M059J (cell line): ENCODE measurements around the gene KLF13. TPM values are rescaled to one million over a fixed set of nuclear protein-coding genes. Genes with fewer than 3 reads are reported as not detected.
A peak's percentile ranks its signal among the peaks of the same experiment; 100 is the strongest.

Experiments
- DNase-seq: peaks from one replicate; pipeline ENCODE4 v3.0.0-alpha.2; 2012; ENCODE audit warnings: low read depth
- total RNA-seq: library from RNA; depleted of rRNA; stranded (reverse); fragments of >200 nt; shearing (Covaris generic); gene quantifications from 2 replicates; pipeline ENCODE4 v1.2.3, GENCODE V29; 2014

KLF13 gene
- total RNA-seq, 1 experiment from 2014 or later = 16.8 TPM

DNA sequence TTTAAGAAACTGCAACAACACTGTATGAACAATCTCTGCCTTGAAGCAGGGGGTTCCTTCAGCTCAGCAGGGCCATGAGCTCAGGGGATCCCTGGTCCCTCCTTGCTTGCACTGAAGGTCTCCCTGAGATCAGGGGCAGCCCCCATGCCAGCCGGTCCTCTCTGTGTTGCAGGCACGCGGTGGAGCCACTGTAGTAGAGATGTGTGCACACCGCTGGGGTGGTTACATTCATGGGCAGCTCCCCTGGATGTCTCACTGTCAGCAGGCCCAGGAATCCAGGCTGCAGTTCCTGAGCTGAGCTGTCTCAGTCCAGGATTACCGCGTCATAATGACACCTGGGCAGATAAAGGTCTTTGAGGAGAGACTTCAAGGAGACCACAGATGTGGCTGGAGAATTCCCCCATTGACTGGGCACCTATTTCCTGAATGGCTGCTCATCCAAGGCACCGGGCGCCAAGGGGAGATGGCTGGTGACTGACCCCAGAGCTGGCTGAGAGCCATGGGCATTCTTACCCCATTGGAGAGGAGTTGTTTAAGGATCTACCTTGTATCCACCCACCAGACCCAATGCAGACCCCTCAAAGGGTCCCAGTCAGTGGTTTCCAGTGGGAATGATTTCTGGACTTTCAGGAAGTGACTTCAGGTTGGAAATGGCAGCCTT lies 10.4 kb upstream of the KLF13 start:
- no peak for DNase-seq

DNA sequence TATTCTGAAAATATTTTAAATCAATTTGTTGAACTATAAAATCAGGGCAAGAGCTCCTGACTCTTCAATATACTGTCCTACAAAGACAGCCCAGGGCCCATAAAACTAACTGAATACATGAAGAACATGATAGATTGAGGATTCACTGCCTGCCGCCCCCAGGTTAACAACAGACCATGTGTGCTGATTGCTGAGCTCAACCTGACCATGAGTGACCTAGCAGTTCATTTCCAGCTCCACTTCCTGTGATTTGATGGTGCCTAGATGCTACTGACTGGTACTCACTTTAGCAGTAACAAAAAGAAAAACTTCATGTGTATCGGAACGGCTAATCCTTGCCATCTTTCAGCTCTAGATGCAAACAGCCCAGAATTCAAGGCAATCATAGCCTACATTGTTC lies 9.6 kb upstream of the KLF13 start:
- no peak for DNase-seq

- no peak for DNase-seq
Observed at GRCh38 chr15:31317421-31318327, 9.0 kb upstream of the KLF13 start.

GRCh38 chr15:31318429-31318828 lies 8.2 kb upstream of the KLF13 start:
- no peak for DNase-seq

GRCh38 chr15:31320022-31320421 lies 6.6 kb upstream of the KLF13 start:
- DNase-seq = no peak

- no peak for DNase-seq
Observed at GRCh38 chr15:31321418-31321817, 5.2 kb upstream of the KLF13 start.

- DNase-seq = no peak
Observed at GRCh38 chr15:31322504-31322903, 4.1 kb upstream of the KLF13 start.

DNA sequence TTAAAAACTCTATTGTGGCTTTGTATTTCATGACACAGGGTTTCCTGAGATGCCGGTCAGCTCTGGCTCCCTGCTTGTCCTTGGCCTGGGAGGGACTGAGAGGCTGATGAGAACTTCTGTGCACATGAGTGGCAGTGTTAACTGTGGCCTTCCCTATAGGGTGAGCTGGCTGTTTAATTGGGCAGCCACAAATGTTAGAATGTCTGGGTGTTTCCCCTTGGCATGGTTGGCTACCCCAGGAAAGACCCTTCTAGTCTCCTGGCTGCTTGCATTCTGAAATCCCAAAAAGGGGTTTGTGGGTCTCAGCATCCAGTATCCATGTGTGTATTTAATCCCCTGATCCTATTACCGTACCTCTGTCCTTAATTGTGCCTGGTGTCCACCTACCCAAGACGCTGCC lies 3.0 kb upstream of the KLF13 start:
- no peak for DNase-seq

GRCh38 chr15:31324186-31324585 lies 2.4 kb upstream of the KLF13 start:
- DNase-seq = no peak

- DNase-seq = no peak
Observed at GRCh38 chr15:31324806-31325594, 1.6 kb upstream of the KLF13 start.

DNA sequence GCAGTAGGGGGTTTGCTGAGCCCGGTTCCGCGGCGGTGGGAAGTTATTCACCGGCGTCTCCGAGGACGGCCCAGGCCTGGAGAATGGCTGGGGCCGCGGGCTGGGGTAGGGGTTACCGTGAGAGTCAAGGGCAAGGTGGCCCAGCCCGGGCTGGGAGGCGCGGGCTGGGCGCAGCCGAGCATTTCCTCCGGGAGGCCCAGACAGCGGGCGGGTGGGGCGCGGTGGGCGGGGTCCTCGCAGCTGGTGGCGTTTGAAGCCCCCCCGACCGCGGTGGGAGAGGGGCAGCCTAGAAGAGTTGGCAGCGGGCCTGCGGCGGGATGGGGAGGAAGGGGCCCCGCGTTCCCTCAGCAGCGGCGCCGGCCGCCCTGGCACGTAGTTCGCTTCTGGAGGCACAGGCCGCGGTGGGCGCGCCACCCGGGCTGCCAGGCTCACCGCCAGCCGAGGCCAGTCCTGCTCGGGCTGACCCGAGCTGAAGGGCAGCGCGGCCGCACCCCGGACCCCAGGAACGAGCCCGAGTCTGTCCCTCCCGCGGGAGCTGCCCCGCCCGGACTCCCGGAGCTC lies 960 bp upstream of the KLF13 start:
- DNase-seq = peak; percentile 17

GRCh38 chr15:31326875-31327668 lies 437 bp downstream of the KLF13 start:
- peak; percentile 53 for DNase-seq

DNA sequence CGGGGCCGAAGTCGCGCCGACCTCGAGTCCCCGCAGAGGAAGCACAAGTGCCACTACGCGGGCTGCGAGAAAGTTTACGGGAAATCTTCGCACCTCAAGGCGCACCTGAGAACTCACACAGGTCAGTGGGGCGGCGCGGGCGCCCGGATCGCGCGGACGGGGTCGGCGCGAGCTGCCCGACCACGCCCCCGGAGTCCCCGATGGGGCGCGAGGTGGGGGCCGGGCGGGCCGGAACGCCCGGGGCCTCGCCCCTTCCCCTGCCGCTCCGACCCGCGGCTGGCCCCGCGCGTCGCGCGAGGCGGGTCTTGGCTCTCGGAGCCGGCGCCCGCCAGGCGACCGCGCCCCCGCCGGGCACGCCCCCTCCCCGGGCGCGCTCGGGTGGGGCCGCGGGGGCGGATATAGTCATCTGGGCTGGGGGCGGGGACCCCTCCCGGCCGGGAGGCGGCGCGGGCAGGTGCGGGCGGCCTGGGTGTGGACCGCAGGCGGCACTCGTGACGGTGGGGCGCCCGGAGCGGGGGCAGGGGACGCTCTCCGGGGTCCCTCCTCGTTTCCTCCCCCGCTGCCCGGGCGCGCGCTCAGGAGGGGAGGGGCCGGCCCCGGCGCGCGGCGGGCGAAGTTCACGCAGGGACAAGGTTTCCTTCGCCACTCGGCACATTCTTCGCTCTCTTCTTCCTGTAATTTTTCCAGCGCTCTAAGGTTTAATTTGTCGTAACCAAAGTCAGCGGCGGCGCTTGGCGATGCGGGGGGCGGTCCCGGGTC lies 1.2 kb downstream of the KLF13 start:
- peak; percentile 30 for DNase-seq

GRCh38 chr15:31328428-31328968 lies 1.9 kb downstream of the KLF13 start:
- DNase-seq = peak; percentile 11

GRCh38 chr15:31328969-31329639 lies 2.5 kb downstream of the KLF13 start:
- DNase-seq = no peak

GRCh38 chr15:31329640-31330010 lies 3.0 kb downstream of the KLF13 start:
- no peak for DNase-seq

DNA sequence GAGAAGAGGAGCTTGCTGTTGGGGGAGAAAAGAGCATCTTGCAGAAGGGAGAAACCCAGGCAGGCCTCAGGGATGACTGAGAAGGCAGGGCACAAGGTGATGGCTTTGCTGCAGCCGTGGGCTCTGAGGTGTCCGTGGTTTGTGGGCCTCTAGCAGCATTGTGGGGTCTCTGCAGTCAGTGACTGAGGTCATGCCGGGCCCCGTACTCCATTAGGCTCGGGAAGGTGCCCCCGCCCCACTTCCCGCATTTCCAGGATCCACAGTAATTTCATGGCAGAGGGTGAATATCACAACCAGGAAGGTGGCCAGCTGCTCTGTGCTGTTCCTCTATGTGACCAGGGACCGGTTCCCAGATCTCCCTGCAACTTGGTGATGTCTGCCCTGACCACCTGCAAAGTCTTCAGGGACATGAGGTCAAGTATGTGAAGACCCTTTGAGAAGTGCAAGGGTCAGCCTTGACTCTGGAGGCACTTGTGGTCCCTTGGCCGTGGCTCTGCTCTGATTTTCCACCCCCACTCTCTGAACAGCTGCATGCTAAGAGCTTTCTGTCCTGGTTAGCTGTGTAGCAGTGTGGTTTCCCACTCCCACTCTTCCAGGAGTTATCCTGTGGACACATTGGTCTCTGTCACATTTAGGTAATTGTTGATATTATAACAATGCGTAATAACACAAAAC lies 3.6 kb downstream of the KLF13 start:
- no peak for DNase-seq

- no peak for DNase-seq
Observed at GRCh38 chr15:31330836-31331235, 4.2 kb downstream of the KLF13 start.

GRCh38 chr15:31331389-31331788 lies 4.8 kb downstream of the KLF13 start:
- no peak for DNase-seq
